Trophoblast cell (in vitro differentiated cells and primary cell): Measurements from ENCODE around the gene KLHDC8A.
A peak's percentile ranks its signal among the peaks of the same experiment; 100 is the strongest.

Experiments
- DNase-seq, 2 donors: peaks; one replicate each; pipeline ENCODE4 v3.0.0-alpha.2; 2016
- H2AFZ ChIP-seq: 2 replicates; pipeline ENCODE4 v1.6.1; 2013; ENCODE audit warnings: low read length, moderate library complexity, mild to moderate bottlenecking; ENCODE audit not compliant: insufficient read depth, poor library complexity
- H2AK5ac ChIP-seq: 2 replicates; pipeline ENCODE4 v1.6.1; 2013; ENCODE audit warnings: mild to moderate bottlenecking, low read length
- H2BK120ac ChIP-seq: 2 replicates; pipeline ENCODE4 v1.6.1; 2013; ENCODE audit warnings: low read length, mild to moderate bottlenecking, moderate library complexity; ENCODE audit not compliant: insufficient read depth, poor library complexity
- H2BK12ac ChIP-seq: 2 replicates; pipeline ENCODE4 v1.6.1; 2013; ENCODE audit warnings: mild to moderate bottlenecking, low read length, moderate library complexity
- H2BK5ac ChIP-seq: 2 replicates; pipeline ENCODE4 v1.6.1; 2013; ENCODE audit warnings: low read length, low read depth, moderate library complexity, mild to moderate bottlenecking; ENCODE audit not compliant: poor library complexity
- H3K14ac ChIP-seq: 2 replicates; pipeline ENCODE4 v1.6.1; 2013; ENCODE audit warnings: mild to moderate bottlenecking, low read length
- H3K18ac ChIP-seq: 2 replicates; pipeline ENCODE4 v1.6.1; 2013; ENCODE audit warnings: mild to moderate bottlenecking, low read length
- H3K23ac ChIP-seq: 2 replicates; pipeline ENCODE4 v1.6.1; 2013; ENCODE audit warnings: low read length
- H3K27ac ChIP-seq: 2 replicates; pipeline ENCODE4 v1.5.1; 2013; ENCODE audit warnings: low read depth, mild to moderate bottlenecking, inconsistent platforms, low read length, moderate library complexity
- H3K27me3 ChIP-seq: 2 replicates; pipeline ENCODE4 v1.6.1; 2013; ENCODE audit warnings: inconsistent platforms, mild to moderate bottlenecking, low read length, moderate library complexity; ENCODE audit not compliant: insufficient read depth
- H3K36me3 ChIP-seq, 2 experiments: 1 replicate in 1 of 2; 2 replicates in 1 of 2; pipeline ENCODE4 v1.6.1; 2013; ENCODE audit warnings: low read length in 2 of 2, mild to moderate bottlenecking in 2 of 2, moderate library complexity in 1 of 2; ENCODE audit not compliant: insufficient read depth in 2 of 2, control insufficient read depth in 1 of 2
- H3K4ac ChIP-seq: 2 replicates; pipeline ENCODE4 v1.6.1; 2013; ENCODE audit warnings: low read depth, mild to moderate bottlenecking, low read length, moderate library complexity
- H3K4me1 ChIP-seq, 2 experiments: 1 replicate in 1 of 2; 2 replicates in 1 of 2; pipeline ENCODE4 v1.6.1; 2013; ENCODE audit warnings: low read length in 2 of 2, mild to moderate bottlenecking in 2 of 2, moderate library complexity in 1 of 2; ENCODE audit not compliant: insufficient read depth in 2 of 2, control insufficient read depth in 1 of 2
- H3K4me2 ChIP-seq: 2 replicates; pipeline ENCODE4 v1.6.1; 2013; ENCODE audit warnings: inconsistent platforms, mild to moderate bottlenecking, low read length, moderate library complexity
- H3K4me3 ChIP-seq: 2 replicates; pipeline ENCODE4 v1.5.1; 2013; ENCODE audit warnings: mild to moderate bottlenecking, low read depth, low read length, inconsistent platforms
- H3K79me1 ChIP-seq: one replicate; pipeline ENCODE4 v1.6.1; 2013; ENCODE audit warnings: low read length
- H3K79me2 ChIP-seq: 2 replicates; pipeline ENCODE4 v1.6.1; 2013; ENCODE audit warnings: low read length, mild to moderate bottlenecking; ENCODE audit not compliant: control insufficient read depth, insufficient read depth, poor library complexity
- H3K9ac ChIP-seq: 2 replicates; pipeline ENCODE4 v1.6.1; 2013; ENCODE audit warnings: mild to moderate bottlenecking, low read length
- H3K9me3 ChIP-seq: 2 replicates; pipeline ENCODE4 v1.6.1; 2013; ENCODE audit warnings: low read depth, mild to moderate bottlenecking, control low read depth, inconsistent platforms, low read length; ENCODE audit not compliant: insufficient read depth
- H4K12ac ChIP-seq: 2 replicates; pipeline ENCODE4 v1.6.1; 2013; ENCODE audit warnings: low read depth, mild to moderate bottlenecking, low read length, moderate library complexity
- H4K8ac ChIP-seq: 2 replicates; pipeline ENCODE4 v1.6.1; 2013; ENCODE audit warnings: low read depth, mild to moderate bottlenecking, low read length, moderate library complexity
- H4K91ac ChIP-seq: one replicate; pipeline ENCODE4 v1.6.1; 2013; ENCODE audit warnings: low read depth, mild to moderate bottlenecking, low read length, moderate library complexity
- WGBS: extraction: QIAGEN DNeasy Blood & Tissue Kit; methylation state at CpG from one replicate; pipeline ENCODE4 v1.1.7; 2013; ENCODE audit warnings: missing lambda C conversion rate; ENCODE audit not compliant: insufficient read length, insufficient coverage; ENCODE audit errors: extremely low coverage; 5-methylcytosine and 5-hydroxymethylcytosine counted together

Gene KLHDC8A

GRCh38 chr1:205301842-205302588 is 54.7 kb downstream of the KLHDC8A start:
- peak overlapping the region; percentile 77 for H4K91ac ChIP-seq
- peak overlapping the region; percentile 30 for H3K4ac ChIP-seq
- no peak overlapping the region for H2AFZ ChIP-seq
- DNase-seq = peak in 1 of 2 donors; percentile 60
- H3K36me3 ChIP-seq = peaks cover 40 to 46% of the 10 kb centered on the region in 2 experiments
- H3K18ac ChIP-seq = no peak overlapping the region
- no peak overlapping the region for H3K23ac ChIP-seq
- H4K8ac ChIP-seq = peak overlapping the region; percentile 6
- peak overlapping the region; percentile 63 for H2BK12ac ChIP-seq
- peak overlapping the region; percentile 24 for H3K14ac ChIP-seq
- H3K79me1 ChIP-seq = peaks cover 39% of the 10 kb centered on the region
- H3K4me3 ChIP-seq = no peak overlapping the region
- H2BK5ac ChIP-seq = peak overlapping the region; percentile 80
- H3K9me3 ChIP-seq = no peaks in the 10 kb centered on the region
- no peak overlapping the region for H4K12ac ChIP-seq
- H3K4me1 ChIP-seq = peaks cover 30 to 41% of the 10 kb centered on the region in 2 experiments
- peaks cover 7% of the 10 kb centered on the region for H3K79me2 ChIP-seq
- H3K4me2 ChIP-seq = peak overlapping the region; percentile 20
- H3K9ac ChIP-seq = no peak overlapping the region
- no CpG with 5 or more reads among the region's 6 CpGs for WGBS
- no peaks in the 10 kb centered on the region for H3K27me3 ChIP-seq
- peak overlapping the region; percentile 60 for H2BK120ac ChIP-seq
- H3K27ac ChIP-seq = peak overlapping the region; percentile 90
- H2AK5ac ChIP-seq = peak overlapping the region; percentile 15

GRCh38 chr1:205301205-205301821 is 55.4 kb downstream of the KLHDC8A start:
- no CpG with 5 or more reads among the region's 14 CpGs for WGBS
- peaks cover 33 to 39% of the 10 kb centered on the region in 2 experiments for H3K36me3 ChIP-seq
- H3K4me1 ChIP-seq = peaks cover 34 to 44% of the 10 kb centered on the region in 2 experiments
- H3K9ac ChIP-seq = no peak overlapping the region
- peak overlapping the region; percentile 34 for H4K8ac ChIP-seq
- peak overlapping the region; percentile 12 for H2AK5ac ChIP-seq
- no peak overlapping the region for H3K23ac ChIP-seq
- peaks cover 7% of the 10 kb centered on the region for H3K79me2 ChIP-seq
- peaks cover 41% of the 10 kb centered on the region for H3K79me1 ChIP-seq
- H2AFZ ChIP-seq = no peak overlapping the region
- peak overlapping the region; percentile 80 for H2BK5ac ChIP-seq
- H3K27ac ChIP-seq = peak overlapping the region; percentile 90
- H2BK120ac ChIP-seq = peak overlapping the region; percentile 73
- H3K27me3 ChIP-seq = no peaks in the 10 kb centered on the region
- peak overlapping the region; percentile 23 for H3K14ac ChIP-seq
- peak overlapping the region; percentile 30 for H3K4ac ChIP-seq
- no peaks in the 10 kb centered on the region for H3K9me3 ChIP-seq
- peak overlapping the region; percentile 39 for H3K4me2 ChIP-seq
- H2BK12ac ChIP-seq = peak overlapping the region; percentile 37
- peak overlapping the region; percentile 74 for H3K18ac ChIP-seq
- peak overlapping the region; percentile 87 for H4K91ac ChIP-seq
- peak overlapping the region; percentile 20 for H3K4me3 ChIP-seq
- DNase-seq = peak; percentile 84 to 90
- H4K12ac ChIP-seq = no peak overlapping the region

GRCh38 chr1:205300149-205300548 is 56.6 kb downstream of the KLHDC8A start:
- WGBS = no CpG with 5 or more reads among the region's 9 CpGs
- peaks cover 51% of the 10 kb centered on the region for H3K79me1 ChIP-seq
- H3K9me3 ChIP-seq = no peaks in the 10 kb centered on the region

GRCh38 chr1:205298191-205298994 is 58.3 kb downstream of the KLHDC8A start:
- H2AK5ac ChIP-seq = peak overlapping the region; percentile 81
- peak; percentile 98 to 99 for DNase-seq
- H2BK5ac ChIP-seq = peak overlapping the region; percentile 94
- H3K27ac ChIP-seq = peak overlapping the region; percentile 99
- no peaks in the 10 kb centered on the region for H3K27me3 ChIP-seq
- no peaks in the 10 kb centered on the region for H3K9me3 ChIP-seq
- H3K79me1 ChIP-seq = peaks cover 64% of the 10 kb centered on the region
- peaks cover 10 to 12% of the 10 kb centered on the region in 2 experiments for H3K36me3 ChIP-seq
- peak overlapping the region; percentile 97 for H2BK12ac ChIP-seq
- no peak overlapping the region for H3K23ac ChIP-seq
- H4K12ac ChIP-seq = peak overlapping the region; percentile 49
- WGBS = no CpG with 5 or more reads among the region's 9 CpGs
- peak overlapping the region; percentile 98 for H4K91ac ChIP-seq
- no peak overlapping the region for H3K4me3 ChIP-seq
- peak overlapping the region; percentile 96 for H2BK120ac ChIP-seq
- H3K4me2 ChIP-seq = peak overlapping the region; percentile 15
- peak overlapping the region; percentile 69 for H2AFZ ChIP-seq
- H3K79me2 ChIP-seq = peaks cover 17% of the 10 kb centered on the region
- H3K4me1 ChIP-seq = peaks cover 53 to 64% of the 10 kb centered on the region in 2 experiments
- peak overlapping the region; percentile 95 for H3K4ac ChIP-seq
- H3K14ac ChIP-seq = peak overlapping the region; percentile 97
- peak overlapping the region; percentile 88 for H4K8ac ChIP-seq
- H3K18ac ChIP-seq = peak overlapping the region; percentile 97
- H3K9ac ChIP-seq = no peak overlapping the region

More at GRCh38 chr1:205300149-205300548, 56.6 kb downstream of the KLHDC8A start:
- H2AFZ ChIP-seq = no peak overlapping the region
- peak overlapping the region; percentile 35 for H2BK5ac ChIP-seq
- no peak overlapping the region for H2AK5ac ChIP-seq
- H2BK12ac ChIP-seq = peak overlapping the region; percentile 55
- no peak overlapping the region for H3K4me3 ChIP-seq
- H3K27ac ChIP-seq = peak overlapping the region; percentile 71
- peaks cover 40 to 52% of the 10 kb centered on the region in 2 experiments for H3K4me1 ChIP-seq
- H3K14ac ChIP-seq = no peak overlapping the region
- no peak overlapping the region for H3K4me2 ChIP-seq
- H3K23ac ChIP-seq = no peak overlapping the region
- DNase-seq = no peak
- no peaks in the 10 kb centered on the region for H3K27me3 ChIP-seq
- H3K9ac ChIP-seq = no peak overlapping the region
- peak overlapping the region; percentile 75 for H4K8ac ChIP-seq
- H2BK120ac ChIP-seq = peak overlapping the region; percentile 36
- H3K79me2 ChIP-seq = peaks cover 9% of the 10 kb centered on the region
- H3K18ac ChIP-seq = no peak overlapping the region
- peaks cover 26 to 29% of the 10 kb centered on the region in 2 experiments for H3K36me3 ChIP-seq
- H3K4ac ChIP-seq = no peak overlapping the region
- H4K91ac ChIP-seq = no peak overlapping the region
- H4K12ac ChIP-seq = peak overlapping the region; percentile 7
